ENCODE results near the gene ARHGAP29. TPM values are rescaled to one million over a fixed set of nuclear protein-coding genes. Genes with fewer than 3 reads are reported as not detected.

Gene ARHGAP29
- total RNA-seq, 1 donor from 2014 or later, result 63.8 TPM

DNA sequence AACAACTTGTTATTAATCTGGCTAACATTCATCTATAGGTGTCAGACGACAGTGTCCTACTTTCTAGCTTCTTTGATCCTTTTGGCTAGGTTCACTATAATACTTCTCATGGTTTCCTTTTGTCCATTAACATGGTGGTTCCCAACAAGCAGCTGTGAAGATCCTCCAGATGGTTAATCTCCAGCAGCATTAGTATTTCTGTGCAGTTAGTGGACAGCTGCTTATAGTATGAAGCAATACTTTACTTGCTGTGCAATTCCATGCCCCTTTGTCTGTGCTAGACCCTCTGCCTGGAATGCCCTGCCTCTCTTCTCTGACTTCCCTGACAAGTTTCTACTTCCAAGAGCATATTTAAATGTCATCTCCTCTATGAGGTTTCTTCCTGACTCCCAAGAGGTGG is 41.7 kb upstream of the ARHGAP29 start:
- H3K27ac ChIP-seq, result no peak overlapping the region
- no peak overlapping the region for H3K4me3 ChIP-seq
- TF ChIP-seq, protein P1, sequence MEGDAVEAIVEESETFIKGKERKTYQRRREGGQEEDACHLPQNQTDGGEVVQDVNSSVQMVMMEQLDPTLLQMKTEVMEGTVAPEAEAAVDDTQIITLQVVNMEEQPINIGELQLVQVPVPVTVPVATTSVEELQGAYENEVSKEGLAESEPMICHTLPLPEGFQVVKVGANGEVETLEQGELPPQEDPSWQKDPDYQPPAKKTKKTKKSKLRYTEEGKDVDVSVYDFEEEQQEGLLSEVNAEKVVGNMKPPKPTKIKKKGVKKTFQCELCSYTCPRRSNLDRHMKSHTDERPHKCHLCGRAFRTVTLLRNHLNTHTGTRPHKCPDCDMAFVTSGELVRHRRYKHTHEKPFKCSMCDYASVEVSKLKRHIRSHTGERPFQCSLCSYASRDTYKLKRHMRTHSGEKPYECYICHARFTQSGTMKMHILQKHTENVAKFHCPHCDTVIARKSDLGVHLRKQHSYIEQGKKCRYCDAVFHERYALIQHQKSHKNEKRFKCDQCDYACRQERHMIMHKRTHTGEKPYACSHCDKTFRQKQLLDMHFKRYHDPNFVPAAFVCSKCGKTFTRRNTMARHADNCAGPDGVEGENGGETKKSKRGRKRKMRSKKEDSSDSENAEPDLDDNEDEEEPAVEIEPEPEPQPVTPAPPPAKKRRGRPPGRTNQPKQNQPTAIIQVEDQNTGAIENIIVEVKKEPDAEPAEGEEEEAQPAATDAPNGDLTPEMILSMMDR (IDR thresholded peaks at IDR 0.05), result no peak
- no peak for DNase-seq
- no peak for ATAC-seq
- no peaks in the 10 kb centered on the region for H3K9me3 ChIP-seq
- peaks cover 5% of the 10 kb centered on the region for H3K4me1 ChIP-seq
- H3K36me3 ChIP-seq, result no peaks in the 10 kb centered on the region
- intact Hi-C loops (cut with DNase I), result no loop called here
- H3K27me3 ChIP-seq (ENCODE audit: low read depth), result no peaks in the 10 kb centered on the region

DNA sequence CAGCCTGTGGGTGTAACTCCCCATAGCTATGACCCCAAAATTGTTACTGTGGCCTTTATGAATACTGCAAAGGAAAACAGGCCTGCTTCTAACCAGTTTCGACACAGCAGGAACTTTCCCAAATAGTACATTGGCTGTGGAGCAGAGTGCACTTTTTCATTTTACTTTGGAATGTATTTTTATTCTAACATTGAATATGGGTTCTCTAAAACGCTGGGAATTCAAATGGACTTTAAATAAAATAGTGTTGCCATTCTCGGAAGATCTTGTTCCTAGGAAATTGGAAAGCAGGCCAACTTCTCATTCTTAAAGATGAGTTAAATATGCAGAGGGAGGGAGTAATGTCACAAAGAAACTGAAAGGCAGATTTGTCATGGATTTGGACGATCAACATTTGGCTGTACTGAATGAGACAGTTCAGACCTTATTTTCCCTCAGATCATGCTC is 39.6 kb upstream of the ARHGAP29 start:
- Histone ChIP-seq H3K9me3 (no peaks in the 10 kb centered on the region), H3K4me1 (peaks cover 5% of the 10 kb centered on the region), H3K4me3 (no peak overlapping the region), H3K36me3 (no peaks in the 10 kb centered on the region), H3K27me3 (ENCODE audit: low read depth) (no peaks in the 10 kb centered on the region), H3K27ac (peak overlapping the region; percentile 1)
- DNase-seq, result no peak
- no peak for ATAC-seq
- intact Hi-C loops (cut with DNase I), result no loop called here
- TF ChIP-seq, protein P1 (IDR thresholded peaks at IDR 0.05), result no peak

DNA sequence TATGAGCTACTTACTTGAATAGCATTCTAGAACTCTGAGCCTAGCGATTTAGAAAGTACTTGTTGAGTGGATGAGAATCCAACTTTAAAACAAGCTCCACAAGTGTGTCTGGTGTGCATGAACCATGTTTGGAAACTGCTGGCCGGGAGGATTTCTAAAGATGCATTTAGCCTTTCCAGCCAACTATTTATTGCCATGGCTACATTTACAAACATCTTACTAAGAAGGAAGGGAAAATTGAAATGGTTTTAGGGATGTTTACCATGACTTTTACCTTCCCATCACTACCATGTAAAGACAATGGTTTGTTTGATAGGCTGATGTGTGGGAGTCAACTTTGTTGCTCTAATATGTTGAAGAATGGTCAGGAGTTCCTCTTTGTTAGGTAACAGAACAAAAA is 37.7 kb upstream of the ARHGAP29 start:
- Histone ChIP-seq H3K27me3 (ENCODE audit: low read depth) (no peaks in the 10 kb centered on the region), H3K9me3 (no peaks in the 10 kb centered on the region), H3K4me3 (no peak overlapping the region), H3K36me3 (no peaks in the 10 kb centered on the region), H3K27ac (no peak overlapping the region), H3K4me1 (peaks cover 5% of the 10 kb centered on the region)
- intact Hi-C loops (cut with DNase I), result no loop called here
- ATAC-seq (no peak), DNase-seq (no peak)
- TF ChIP-seq, protein P1 (IDR thresholded peaks at IDR 0.05), result no peak

DNA sequence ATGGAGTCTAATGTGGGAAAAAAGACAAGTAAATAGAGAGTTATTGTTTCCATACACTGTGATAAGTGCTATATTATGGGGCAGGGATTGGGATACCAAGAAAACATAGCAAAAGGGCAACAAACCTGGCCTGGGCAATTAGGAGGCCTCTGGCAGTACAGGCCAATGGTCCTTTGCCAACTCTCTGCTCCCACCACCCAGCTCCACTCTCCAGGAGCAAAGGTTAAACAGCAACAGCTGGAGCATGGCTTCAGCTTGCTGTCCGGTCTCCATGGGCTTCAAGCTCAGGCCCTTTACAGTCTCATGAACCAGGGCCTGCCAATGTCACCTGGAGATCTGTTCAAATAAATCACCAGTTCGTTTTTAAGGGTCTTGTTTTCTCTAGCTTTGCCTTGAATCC is 37.2 kb upstream of the ARHGAP29 start:
- no peak for DNase-seq
- TF ChIP-seq, protein P1 (IDR thresholded peaks at IDR 0.05), result no peak
- Histone ChIP-seq H3K4me3 (no peak overlapping the region), H3K27me3 (ENCODE audit: low read depth) (no peaks in the 10 kb centered on the region), H3K27ac (no peak overlapping the region), H3K36me3 (no peaks in the 10 kb centered on the region), H3K9me3 (no peaks in the 10 kb centered on the region), H3K4me1 (peaks cover 5% of the 10 kb centered on the region)
- no peak for ATAC-seq
- intact Hi-C loops (cut with DNase I), result no loop called here

DNA sequence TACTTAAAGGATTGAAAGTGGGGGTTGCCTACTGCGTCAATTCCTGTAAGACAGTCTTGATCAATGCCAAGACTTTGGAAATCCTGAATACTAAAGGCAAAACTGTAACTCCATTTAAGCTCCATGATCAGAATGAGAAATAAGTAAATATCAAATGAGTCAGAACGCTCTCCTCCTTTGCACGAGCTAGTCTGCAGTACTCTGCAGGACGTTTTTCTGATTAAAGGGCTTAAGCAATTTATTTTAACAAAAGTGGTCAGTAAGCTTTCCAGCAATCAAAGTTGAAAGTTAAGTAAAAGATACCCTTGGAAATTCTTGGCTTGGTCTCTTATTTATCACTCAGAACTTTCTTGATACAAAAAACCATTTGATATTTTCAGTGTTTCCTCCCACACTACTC is 35.7 kb upstream of the ARHGAP29 start:
- no peaks in the 10 kb centered on the region for H3K9me3 ChIP-seq
- H3K27ac ChIP-seq, result no peak overlapping the region
- no peak for ATAC-seq
- intact Hi-C loops (cut with DNase I), result no loop called here
- TF ChIP-seq, protein P1 (IDR thresholded peaks at IDR 0.05), result no peak
- H3K36me3 ChIP-seq, result no peaks in the 10 kb centered on the region
- no peak for DNase-seq
- no peaks in the 10 kb centered on the region for H3K27me3 ChIP-seq (ENCODE audit: low read depth)
- no peaks in the 10 kb centered on the region for H3K4me1 ChIP-seq
- no peak overlapping the region for H3K4me3 ChIP-seq

DNA sequence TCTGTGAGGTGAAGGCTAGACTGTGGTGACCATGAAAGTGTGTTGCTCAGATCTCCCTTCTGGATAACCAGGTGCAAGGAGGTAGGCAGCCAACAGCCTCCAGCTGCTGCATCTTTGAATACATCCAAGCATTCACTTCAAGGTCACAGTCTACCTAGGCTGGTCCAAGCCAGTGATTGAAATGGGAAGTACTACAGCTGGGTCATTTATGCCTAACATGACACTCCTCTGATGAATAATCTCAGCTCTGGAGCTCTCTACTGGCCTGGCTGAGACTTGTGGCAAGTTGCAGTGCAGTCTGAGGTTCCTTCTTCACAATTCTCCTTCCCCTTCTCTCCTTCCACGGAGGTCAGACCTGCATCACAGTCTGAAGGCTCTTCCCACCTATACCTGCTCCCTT is 35.0 kb upstream of the ARHGAP29 start:
- TF ChIP-seq, protein P1 (IDR thresholded peaks at IDR 0.05), result no peak
- Histone ChIP-seq H3K4me3 (no peak overlapping the region), H3K27me3 (ENCODE audit: low read depth) (no peaks in the 10 kb centered on the region), H3K4me1 (no peaks in the 10 kb centered on the region), H3K36me3 (no peaks in the 10 kb centered on the region), H3K27ac (no peak overlapping the region), H3K9me3 (no peaks in the 10 kb centered on the region)
- ATAC-seq, result no peak
- DNase-seq, result no peak
- intact Hi-C loops (cut with DNase I), result no loop called here

Measured in lower lobe of right lung (tissue), 2 donors.